WTC11 (cell line): ENCODE results near the gene MCRS1. TPM values are rescaled to one million over a fixed set of nuclear protein-coding genes. Genes with fewer than 3 reads are reported as not detected.

ENCODE experiments used
- ATAC-seq: fragments of 200-7000 bp; cut with Tn5 transposase; 2 replicates; pipeline ENCODE4 v1.10.0; 2021; ENCODE audit warnings: mild to moderate bottlenecking, moderate library complexity
- CTCF ChIA-PET: fragments of 300-600 bp; sonication (Branson Sonifier 250); formaldehyde crosslinking; loops from one replicate; lab custom pipeline; 2021; ENCODE audit warnings: antibody characterized with exemption; lab: Charles Lee
- POLR2A ChIA-PET: fragments of 350-600 bp; sonication (Branson Sonifier 250); formaldehyde crosslinking; loops from one replicate; lab custom pipeline; 2021; ENCODE audit warnings: antibody characterized with exemption; lab: Charles Lee
- DNase-seq: peaks from one replicate; pipeline ENCODE4 v3.0.0; 2021; ENCODE audit warnings: low spot score
- H3K27ac Mint-ChIP-seq: 2 replicates; pipeline ENCODE4 v1.8.0; 2021; ENCODE audit warnings: mixed read lengths
- H3K27me3 Mint-ChIP-seq: 2 replicates; pipeline ENCODE4 v1.8.0; 2021; ENCODE audit warnings: low read depth, mild to moderate bottlenecking, moderate library complexity, mixed read lengths
- H3K36me3 Mint-ChIP-seq: 2 replicates; pipeline ENCODE4 v1.8.0; 2021; ENCODE audit warnings: mixed read lengths
- H3K4me1 Mint-ChIP-seq: 2 replicates; pipeline ENCODE4 v1.8.0; 2022; ENCODE audit warnings: mixed read lengths
- H3K4me3 Mint-ChIP-seq: 2 replicates; pipeline ENCODE4 v1.8.0; 2021; ENCODE audit warnings: mild to moderate bottlenecking, moderate library complexity, mixed read lengths
- H3K9me3 Mint-ChIP-seq: 2 replicates; pipeline ENCODE4 v1.8.0; 2021; ENCODE audit warnings: mixed read lengths
- ATF1 ChIP-seq: sonication (generic); formaldehyde crosslinking; IDR thresholded peaks from 2 replicates; pipeline ENCODE4 v1.8.1; 2023; ENCODE audit warnings: mild to moderate bottlenecking, moderate library complexity, missing genetic modification reagents
- ELF4 ChIP-seq: sonication (generic); formaldehyde crosslinking; IDR thresholded peaks from 2 replicates; pipeline ENCODE4 v1.8.1; 2022; ENCODE audit warnings: low read depth, mild to moderate bottlenecking, moderate library complexity, missing genetic modification reagents
- GTF2I ChIP-seq: fragments of 250-450 bp; sonication (Bioruptor Pico); conservative IDR thresholded peaks from 2 replicates; pipeline ENCODE4 v1.4.0; 2021; ENCODE audit warnings: mild to moderate bottlenecking
- JUN ChIP-seq: sonication (generic); formaldehyde crosslinking; IDR thresholded peaks from 2 replicates; pipeline ENCODE4 v1.8.0; 2023; ENCODE audit warnings: mild to moderate bottlenecking, missing genetic modification reagents
- NFYB ChIP-seq: sonication (generic); formaldehyde crosslinking; conservative IDR thresholded peaks from 2 replicates; pipeline ENCODE4 v1.8.0; 2022; ENCODE audit warnings: low read depth, missing genetic modification reagents
- NR1H2 ChIP-seq: sonication (generic); formaldehyde crosslinking; IDR thresholded peaks from 2 replicates; pipeline ENCODE4 v1.9.0; 2021; ENCODE audit warnings: mild to moderate bottlenecking, moderate library complexity, missing genetic modification reagents
- ZBTB21 ChIP-seq: sonication (generic); formaldehyde crosslinking; IDR thresholded peaks from 2 replicates; pipeline ENCODE4 v1.8.1; 2023; ENCODE audit warnings: mild to moderate bottlenecking, missing genetic modification reagents, borderline replicate concordance
- ZNF121 ChIP-seq: sonication (generic); formaldehyde crosslinking; IDR thresholded peaks from 2 replicates; pipeline ENCODE4 v1.8.0; 2023; ENCODE audit warnings: missing genetic modification reagents
- ZNF138 ChIP-seq: sonication (generic); formaldehyde crosslinking; conservative IDR thresholded peaks from 2 replicates; pipeline ENCODE4 v1.8.1; 2022; ENCODE audit warnings: mild to moderate bottlenecking, moderate library complexity, missing genetic modification reagents
- ZNF232 ChIP-seq: sonication (generic); formaldehyde crosslinking; IDR thresholded peaks from 2 replicates; pipeline ENCODE4 v1.8.0; 2022; ENCODE audit warnings: mild to moderate bottlenecking, missing genetic modification reagents
- total RNA-seq: library from RNA; stranded (reverse); gene quantifications from 3 replicates; pipeline ENCODE4 v1.2.3, GENCODE V29; 2021
- TF ChIP-seq, protein P1 (sequence below): sonication (generic); formaldehyde crosslinking; IDR thresholded peaks from 2 replicates; pipeline ENCODE4 v1.8.1; 2022; ENCODE audit warnings: missing genetic modification reagents, borderline replicate concordance
- TF ChIP-seq, protein P2 (sequence below): fragments of 250-450 bp; sonication (Bioruptor Pico); conservative IDR thresholded peaks from 2 replicates; pipeline ENCODE4 v1.9.0; 2021; ENCODE audit warnings: mild to moderate bottlenecking
- TF ChIP-seq, protein P3 (sequence below): sonication (generic); formaldehyde crosslinking; IDR thresholded peaks from 2 replicates; pipeline ENCODE4 v1.8.0; 2022; ENCODE audit warnings: mild to moderate bottlenecking, missing genetic modification reagents
- TF ChIP-seq, protein P4 (sequence below): fragments of 200-600 bp; IDR thresholded peaks from 2 replicates; pipeline ENCODE4 v1.8.0; 2022; ENCODE audit warnings: antibody characterized with exemption
- TF ChIP-seq, protein P5 (sequence below): fragments of 250-450 bp; sonication (Bioruptor Pico); IDR thresholded peaks from 2 replicates; pipeline ENCODE4 v1.9.0; 2021; ENCODE audit warnings: mild to moderate bottlenecking
- TF ChIP-seq, protein P6 (sequence below): sonication (generic); formaldehyde crosslinking; IDR thresholded peaks from 2 replicates; pipeline ENCODE4 v1.8.0; 2022; ENCODE audit warnings: mild to moderate bottlenecking, missing genetic modification reagents
- TF ChIP-seq, protein P7 (sequence below): sonication (generic); formaldehyde crosslinking; conservative IDR thresholded peaks from 2 replicates; pipeline ENCODE4 v1.8.1; 2023; ENCODE audit warnings: mild to moderate bottlenecking, low read depth, missing genetic modification reagents, moderate library complexity
- TF ChIP-seq, protein P8 (sequence below): sonication (generic); formaldehyde crosslinking; IDR thresholded peaks from 2 replicates; pipeline ENCODE4 v1.8.1; 2023; ENCODE audit warnings: mild to moderate bottlenecking, missing genetic modification reagents, moderate library complexity
- TF ChIP-seq, protein P9 (sequence below): sonication (generic); formaldehyde crosslinking; IDR thresholded peaks from 2 replicates; pipeline ENCODE4 v1.8.1; 2022; ENCODE audit warnings: mild to moderate bottlenecking, moderate library complexity, missing genetic modification reagents
- TF ChIP-seq, protein P10 (sequence below): fragments of 250-450 bp; sonication (Bioruptor Pico); IDR thresholded peaks from 2 replicates; pipeline ENCODE4 v1.8.0; 2021; ENCODE audit warnings: mild to moderate bottlenecking

MCRS1 gene
- total RNA-seq, 1 experiment from 2014 or later, result 105 TPM

DNA sequence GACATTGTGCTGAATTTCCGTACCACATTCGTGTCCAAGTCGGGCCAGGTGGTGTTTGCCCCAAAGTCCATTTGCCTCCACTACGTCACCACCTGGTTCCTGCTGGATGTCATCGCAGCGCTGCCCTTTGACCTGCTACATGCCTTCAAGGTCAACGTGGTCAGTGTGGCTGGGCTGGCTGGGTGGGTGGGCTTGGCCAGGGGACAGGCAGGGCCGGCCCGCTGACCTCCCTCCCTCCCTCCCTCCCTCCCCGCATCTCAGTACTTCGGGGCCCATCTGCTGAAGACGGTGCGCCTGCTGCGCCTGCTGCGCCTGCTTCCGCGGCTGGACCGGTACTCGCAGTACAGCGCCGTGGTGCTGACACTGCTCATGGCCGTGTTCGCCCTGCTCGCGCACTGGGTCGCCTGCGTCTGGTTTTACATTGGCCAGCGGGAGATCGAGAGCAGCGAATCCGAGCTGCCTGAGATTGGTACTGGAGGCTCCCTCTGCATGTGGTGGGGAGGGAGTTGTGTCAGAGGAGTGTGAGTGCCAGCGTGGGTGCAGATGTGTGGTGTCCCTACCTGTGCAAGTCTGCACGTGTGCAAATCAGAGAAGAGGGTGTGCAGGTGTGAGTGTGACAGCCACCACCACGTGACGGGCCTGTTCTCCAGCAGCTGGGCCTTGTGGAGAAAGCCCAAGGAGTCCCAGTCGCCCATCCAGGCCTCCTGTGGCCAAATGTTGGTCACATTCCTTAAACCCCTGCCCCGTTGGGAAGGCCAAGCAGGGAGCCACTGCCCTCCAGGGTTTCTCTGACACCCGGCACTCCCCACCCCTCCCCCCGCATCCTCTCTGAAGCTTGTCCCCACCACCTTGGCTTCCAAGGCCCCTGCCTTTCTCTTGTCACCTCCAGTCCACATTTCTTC lies 23.8 kb downstream of the MCRS1 start:
- ATAC-seq (peak; percentile 41), DNase-seq (peak; percentile 47)
- peak overlapping the region; percentile 68 for H3K4me3 Mint-ChIP-seq
- ChIA-PET CTCF (interaction anchor here (1.0 to 4.9 kb wide), 7 partner anchors 10 to 213 kb away, joined by 3 to 34 read pairs (median 11); partner anchors contain the start of gene DNAJC22), POLR2A (interaction anchor here (0.6 kb wide), 1 partner anchor 48 kb away, joined by 4 read pairs; no protein-coding TSS in a partner anchor)
- H3K27ac Mint-ChIP-seq, result no peak overlapping the region
- H3K4me1 Mint-ChIP-seq, result peaks cover 32% of the 10 kb centered on the region
- H3K27me3 Mint-ChIP-seq, result peaks cover 100% of the 10 kb centered on the region
- TF ChIP-seq, protein P1, sequence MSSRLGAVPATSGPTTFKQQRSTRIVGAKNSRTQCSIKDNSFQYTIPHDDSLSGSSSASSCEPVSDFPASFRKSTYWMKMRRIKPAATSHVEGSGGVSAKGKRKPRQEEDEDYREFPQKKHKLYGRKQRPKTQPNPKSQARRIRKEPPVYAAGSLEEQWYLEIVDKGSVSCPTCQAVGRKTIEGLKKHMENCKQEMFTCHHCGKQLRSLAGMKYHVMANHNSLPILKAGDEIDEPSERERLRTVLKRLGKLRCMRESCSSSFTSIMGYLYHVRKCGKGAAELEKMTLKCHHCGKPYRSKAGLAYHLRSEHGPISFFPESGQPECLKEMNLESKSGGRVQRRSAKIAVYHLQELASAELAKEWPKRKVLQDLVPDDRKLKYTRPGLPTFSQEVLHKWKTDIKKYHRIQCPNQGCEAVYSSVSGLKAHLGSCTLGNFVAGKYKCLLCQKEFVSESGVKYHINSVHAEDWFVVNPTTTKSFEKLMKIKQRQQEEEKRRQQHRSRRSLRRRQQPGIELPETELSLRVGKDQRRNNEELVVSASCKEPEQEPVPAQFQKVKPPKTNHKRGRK (CRISPR knock-in tag), result no peak
- no peak for TF ChIP-seq JUN (CRISPR knock-in tag)
- TF ChIP-seq, protein P2, sequence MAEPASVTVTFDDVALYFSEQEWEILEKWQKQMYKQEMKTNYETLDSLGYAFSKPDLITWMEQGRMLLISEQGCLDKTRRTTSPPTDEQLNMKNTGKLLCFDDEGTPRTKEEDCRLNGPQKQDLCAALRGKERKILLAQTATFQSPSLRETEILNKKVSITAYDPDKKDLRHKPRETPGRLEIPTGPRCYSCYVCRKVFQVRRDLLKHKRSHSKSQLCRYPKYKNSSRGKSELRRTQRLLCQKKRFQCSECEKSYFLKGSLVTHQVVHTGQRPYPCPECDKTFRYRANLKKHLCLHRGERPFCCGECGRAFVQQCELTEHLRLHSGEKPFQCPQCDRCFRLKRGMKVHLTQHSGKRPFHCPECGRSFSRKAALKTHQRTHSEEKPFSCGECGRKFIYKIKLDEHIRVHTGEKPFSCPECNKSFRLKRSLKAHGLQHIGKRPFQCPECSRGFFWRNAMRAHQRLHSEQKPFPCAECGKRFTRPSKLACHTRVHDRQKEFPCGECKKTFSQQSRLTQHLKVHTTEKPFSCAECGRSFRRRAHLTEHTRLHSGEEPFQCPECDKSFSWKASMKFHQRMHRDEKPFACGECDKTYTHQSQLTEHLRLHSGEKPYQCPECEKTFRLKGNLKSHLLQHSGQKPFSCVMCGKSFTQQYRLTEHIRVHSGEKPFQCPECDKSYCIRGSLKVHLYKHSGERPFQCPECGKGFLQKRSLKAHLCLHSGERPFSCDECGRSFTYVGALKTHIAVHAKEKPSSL (CRISPR knock-in tag), result no peak
- TF ChIP-seq, protein P3, sequence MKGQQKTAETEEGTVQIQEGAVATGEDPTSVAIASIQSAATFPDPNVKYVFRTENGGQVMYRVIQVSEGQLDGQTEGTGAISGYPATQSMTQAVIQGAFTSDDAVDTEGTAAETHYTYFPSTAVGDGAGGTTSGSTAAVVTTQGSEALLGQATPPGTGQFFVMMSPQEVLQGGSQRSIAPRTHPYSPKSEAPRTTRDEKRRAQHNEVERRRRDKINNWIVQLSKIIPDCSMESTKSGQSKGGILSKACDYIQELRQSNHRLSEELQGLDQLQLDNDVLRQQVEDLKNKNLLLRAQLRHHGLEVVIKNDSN, result peak; percentile 56; the same call in 1 of the 2 replicates
- TF ChIP-seq, protein P4, sequence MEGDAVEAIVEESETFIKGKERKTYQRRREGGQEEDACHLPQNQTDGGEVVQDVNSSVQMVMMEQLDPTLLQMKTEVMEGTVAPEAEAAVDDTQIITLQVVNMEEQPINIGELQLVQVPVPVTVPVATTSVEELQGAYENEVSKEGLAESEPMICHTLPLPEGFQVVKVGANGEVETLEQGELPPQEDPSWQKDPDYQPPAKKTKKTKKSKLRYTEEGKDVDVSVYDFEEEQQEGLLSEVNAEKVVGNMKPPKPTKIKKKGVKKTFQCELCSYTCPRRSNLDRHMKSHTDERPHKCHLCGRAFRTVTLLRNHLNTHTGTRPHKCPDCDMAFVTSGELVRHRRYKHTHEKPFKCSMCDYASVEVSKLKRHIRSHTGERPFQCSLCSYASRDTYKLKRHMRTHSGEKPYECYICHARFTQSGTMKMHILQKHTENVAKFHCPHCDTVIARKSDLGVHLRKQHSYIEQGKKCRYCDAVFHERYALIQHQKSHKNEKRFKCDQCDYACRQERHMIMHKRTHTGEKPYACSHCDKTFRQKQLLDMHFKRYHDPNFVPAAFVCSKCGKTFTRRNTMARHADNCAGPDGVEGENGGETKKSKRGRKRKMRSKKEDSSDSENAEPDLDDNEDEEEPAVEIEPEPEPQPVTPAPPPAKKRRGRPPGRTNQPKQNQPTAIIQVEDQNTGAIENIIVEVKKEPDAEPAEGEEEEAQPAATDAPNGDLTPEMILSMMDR, result no peak
- peak; percentile 79; the same call in 1 of the 2 replicates for TF ChIP-seq ZNF138 (CRISPR knock-in tag)
- TF ChIP-seq NR1H2 (CRISPR knock-in tag), result no peak
- no peak for TF ChIP-seq ZNF232 (CRISPR knock-in tag)
- TF ChIP-seq ZBTB21 (CRISPR knock-in tag), result peak; percentile 33; the same call in 1 of the 2 replicates
- TF ChIP-seq NFYB (CRISPR knock-in tag), result 0 out of 2 replicates have a peak, but pooled peaks have one; percentile 9
- TF ChIP-seq ZNF121 (CRISPR knock-in tag), result 0 out of 2 replicates have a peak, but pooled peaks have one; percentile 6
- TF ChIP-seq, protein P5, sequence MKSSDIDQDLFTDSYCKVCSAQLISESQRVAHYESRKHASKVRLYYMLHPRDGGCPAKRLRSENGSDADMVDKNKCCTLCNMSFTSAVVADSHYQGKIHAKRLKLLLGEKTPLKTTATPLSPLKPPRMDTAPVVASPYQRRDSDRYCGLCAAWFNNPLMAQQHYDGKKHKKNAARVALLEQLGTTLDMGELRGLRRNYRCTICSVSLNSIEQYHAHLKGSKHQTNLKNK (CRISPR knock-in tag), result no peak
- TF ChIP-seq, protein P6, sequence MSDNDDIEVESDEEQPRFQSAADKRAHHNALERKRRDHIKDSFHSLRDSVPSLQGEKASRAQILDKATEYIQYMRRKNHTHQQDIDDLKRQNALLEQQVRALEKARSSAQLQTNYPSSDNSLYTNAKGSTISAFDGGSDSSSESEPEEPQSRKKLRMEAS, result peak; percentile 45; the same call in 1 of the 2 replicates
- TF ChIP-seq, protein P7, sequence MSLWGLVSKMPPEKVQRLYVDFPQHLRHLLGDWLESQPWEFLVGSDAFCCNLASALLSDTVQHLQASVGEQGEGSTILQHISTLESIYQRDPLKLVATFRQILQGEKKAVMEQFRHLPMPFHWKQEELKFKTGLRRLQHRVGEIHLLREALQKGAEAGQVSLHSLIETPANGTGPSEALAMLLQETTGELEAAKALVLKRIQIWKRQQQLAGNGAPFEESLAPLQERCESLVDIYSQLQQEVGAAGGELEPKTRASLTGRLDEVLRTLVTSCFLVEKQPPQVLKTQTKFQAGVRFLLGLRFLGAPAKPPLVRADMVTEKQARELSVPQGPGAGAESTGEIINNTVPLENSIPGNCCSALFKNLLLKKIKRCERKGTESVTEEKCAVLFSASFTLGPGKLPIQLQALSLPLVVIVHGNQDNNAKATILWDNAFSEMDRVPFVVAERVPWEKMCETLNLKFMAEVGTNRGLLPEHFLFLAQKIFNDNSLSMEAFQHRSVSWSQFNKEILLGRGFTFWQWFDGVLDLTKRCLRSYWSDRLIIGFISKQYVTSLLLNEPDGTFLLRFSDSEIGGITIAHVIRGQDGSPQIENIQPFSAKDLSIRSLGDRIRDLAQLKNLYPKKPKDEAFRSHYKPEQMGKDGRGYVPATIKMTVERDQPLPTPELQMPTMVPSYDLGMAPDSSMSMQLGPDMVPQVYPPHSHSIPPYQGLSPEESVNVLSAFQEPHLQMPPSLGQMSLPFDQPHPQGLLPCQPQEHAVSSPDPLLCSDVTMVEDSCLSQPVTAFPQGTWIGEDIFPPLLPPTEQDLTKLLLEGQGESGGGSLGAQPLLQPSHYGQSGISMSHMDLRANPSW (CRISPR knock-in tag), result no peak
- no peak for TF ChIP-seq ATF1
- TF ChIP-seq GTF2I (CRISPR knock-in tag), result no peak
- TF ChIP-seq ELF4, result no peak
- TF ChIP-seq, protein P8, sequence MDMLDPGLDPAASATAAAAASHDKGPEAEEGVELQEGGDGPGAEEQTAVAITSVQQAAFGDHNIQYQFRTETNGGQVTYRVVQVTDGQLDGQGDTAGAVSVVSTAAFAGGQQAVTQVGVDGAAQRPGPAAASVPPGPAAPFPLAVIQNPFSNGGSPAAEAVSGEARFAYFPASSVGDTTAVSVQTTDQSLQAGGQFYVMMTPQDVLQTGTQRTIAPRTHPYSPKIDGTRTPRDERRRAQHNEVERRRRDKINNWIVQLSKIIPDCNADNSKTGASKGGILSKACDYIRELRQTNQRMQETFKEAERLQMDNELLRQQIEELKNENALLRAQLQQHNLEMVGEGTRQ (CRISPR knock-in tag), result peak; percentile 69
- TF ChIP-seq, protein P9, sequence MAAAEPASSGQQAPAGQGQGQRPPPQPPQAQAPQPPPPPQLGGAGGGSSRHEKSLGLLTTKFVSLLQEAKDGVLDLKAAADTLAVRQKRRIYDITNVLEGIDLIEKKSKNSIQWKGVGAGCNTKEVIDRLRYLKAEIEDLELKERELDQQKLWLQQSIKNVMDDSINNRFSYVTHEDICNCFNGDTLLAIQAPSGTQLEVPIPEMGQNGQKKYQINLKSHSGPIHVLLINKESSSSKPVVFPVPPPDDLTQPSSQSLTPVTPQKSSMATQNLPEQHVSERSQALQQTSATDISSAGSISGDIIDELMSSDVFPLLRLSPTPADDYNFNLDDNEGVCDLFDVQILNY, result no peak
- TF ChIP-seq, protein P10, sequence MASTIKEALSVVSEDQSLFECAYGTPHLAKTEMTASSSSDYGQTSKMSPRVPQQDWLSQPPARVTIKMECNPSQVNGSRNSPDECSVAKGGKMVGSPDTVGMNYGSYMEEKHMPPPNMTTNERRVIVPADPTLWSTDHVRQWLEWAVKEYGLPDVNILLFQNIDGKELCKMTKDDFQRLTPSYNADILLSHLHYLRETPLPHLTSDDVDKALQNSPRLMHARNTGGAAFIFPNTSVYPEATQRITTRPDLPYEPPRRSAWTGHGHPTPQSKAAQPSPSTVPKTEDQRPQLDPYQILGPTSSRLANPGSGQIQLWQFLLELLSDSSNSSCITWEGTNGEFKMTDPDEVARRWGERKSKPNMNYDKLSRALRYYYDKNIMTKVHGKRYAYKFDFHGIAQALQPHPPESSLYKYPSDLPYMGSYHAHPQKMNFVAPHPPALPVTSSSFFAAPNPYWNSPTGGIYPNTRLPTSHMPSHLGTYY (CRISPR knock-in tag), result no peak
- H3K36me3 Mint-ChIP-seq, result no peaks in the 10 kb centered on the region
- H3K9me3 Mint-ChIP-seq, result no peaks in the 10 kb centered on the region
